Smooth muscle cell (in vitro differentiated cells): Measurements from ENCODE around the gene SCN2B. TPM values are rescaled to one million over a fixed set of nuclear protein-coding genes. Genes with fewer than 3 reads are reported as not detected.

ENCODE experiments used
- DNase-seq: peaks from one replicate; lab custom pipeline; 2025; ENCODE audit not compliant: unreplicated experiment; lab: John Stamatoyannopoulos, UW
- H2AFZ ChIP-seq: fragments of 200-600 bp; sonication (generic); 2 replicates; pipeline ENCODE4 v1.6.0; 2016; ENCODE audit warnings: antibody characterized with exemption, low read depth, mild to moderate bottlenecking
- H3F3A ChIP-seq: fragments of 200-600 bp; sonication (generic); 2 replicates; pipeline ENCODE4 v1.6.0; 2017; ENCODE audit warnings: antibody characterized with exemption, low read depth
- H3K27ac ChIP-seq: fragments of 200-600 bp; sonication (generic); 2 replicates; pipeline ENCODE4 v1.5.1; 2016; ENCODE audit warnings: low read depth, mild to moderate bottlenecking
- H3K27me3 ChIP-seq: fragments of 200-600 bp; sonication (generic); 2 replicates; pipeline ENCODE4 v1.6.1; 2016; ENCODE audit warnings: low read depth, mild to moderate bottlenecking
- H3K36me3 ChIP-seq: fragments of 200-600 bp; sonication (generic); 2 replicates; pipeline ENCODE4 v1.5.1; 2016; ENCODE audit warnings: low read depth
- H3K4me1 ChIP-seq: fragments of 200-600 bp; sonication (generic); 2 replicates; pipeline ENCODE4 v1.5.1; 2016; ENCODE audit warnings: low read depth
- H3K4me2 ChIP-seq: fragments of 200-600 bp; sonication (generic); 2 replicates; pipeline ENCODE4 v1.6.0; 2016; ENCODE audit warnings: mild to moderate bottlenecking
- H3K4me3 ChIP-seq: fragments of 200-600 bp; sonication (generic); 2 replicates; pipeline ENCODE4 v1.5.1; 2016; ENCODE audit warnings: mild to moderate bottlenecking
- H3K79me2 ChIP-seq: fragments of 200-600 bp; sonication (generic); 2 replicates; pipeline ENCODE4 v1.6.0; 2016; ENCODE audit warnings: low read depth, mild to moderate bottlenecking
- H3K9ac ChIP-seq: fragments of 200-600 bp; sonication (generic); 2 replicates; pipeline ENCODE4 v1.6.0; 2016; ENCODE audit warnings: low read depth
- H3K9me3 ChIP-seq: fragments of 200-600 bp; sonication (generic); replicated peaks from 2 replicates; pipeline ENCODE4 v1.5.1; 2016; ENCODE audit warnings: low read depth
- H4K20me1 ChIP-seq: fragments of 200-600 bp; sonication (generic); 2 replicates; pipeline ENCODE4 v1.6.0; 2016; ENCODE audit warnings: low read depth
- WGBS: methylation state at CpG from one replicate; pipeline ENCODE4 v1.1.7; 2016; ENCODE audit warnings: low lambda C conversion rate; 5-methylcytosine and 5-hydroxymethylcytosine counted together
- polyA plus RNA-seq: library from polyadenylated mRNA; unstranded; fragments of >200 nt; fragmentation: Nextera tagmentation; extraction: Ambion mirVana; gene quantifications from 2 replicates; pipeline ENCODE4 v1.2.1, GENCODE V29; 2016
- total RNA-seq: library from RNA; depleted of rRNA; stranded (reverse); fragments of >200 nt; gene quantifications from 2 replicates; pipeline ENCODE4 v1.2.3, GENCODE V29; 2014
- TF ChIP-seq, protein P1 (sequence below): fragments of 200-600 bp; sonication (generic); IDR thresholded peaks from 2 replicates; pipeline ENCODE4 v1.5.1; 2017; ENCODE audit warnings: borderline replicate concordance, mild to moderate bottlenecking, antibody characterized with exemption; ENCODE audit not compliant: insufficient read depth, poor library complexity, severe bottlenecking

The SCN2B gene
- total and polyA plus RNA-seq, 2 experiments from 2014 or later: 0.31 to 0.40 TPM

DNA sequence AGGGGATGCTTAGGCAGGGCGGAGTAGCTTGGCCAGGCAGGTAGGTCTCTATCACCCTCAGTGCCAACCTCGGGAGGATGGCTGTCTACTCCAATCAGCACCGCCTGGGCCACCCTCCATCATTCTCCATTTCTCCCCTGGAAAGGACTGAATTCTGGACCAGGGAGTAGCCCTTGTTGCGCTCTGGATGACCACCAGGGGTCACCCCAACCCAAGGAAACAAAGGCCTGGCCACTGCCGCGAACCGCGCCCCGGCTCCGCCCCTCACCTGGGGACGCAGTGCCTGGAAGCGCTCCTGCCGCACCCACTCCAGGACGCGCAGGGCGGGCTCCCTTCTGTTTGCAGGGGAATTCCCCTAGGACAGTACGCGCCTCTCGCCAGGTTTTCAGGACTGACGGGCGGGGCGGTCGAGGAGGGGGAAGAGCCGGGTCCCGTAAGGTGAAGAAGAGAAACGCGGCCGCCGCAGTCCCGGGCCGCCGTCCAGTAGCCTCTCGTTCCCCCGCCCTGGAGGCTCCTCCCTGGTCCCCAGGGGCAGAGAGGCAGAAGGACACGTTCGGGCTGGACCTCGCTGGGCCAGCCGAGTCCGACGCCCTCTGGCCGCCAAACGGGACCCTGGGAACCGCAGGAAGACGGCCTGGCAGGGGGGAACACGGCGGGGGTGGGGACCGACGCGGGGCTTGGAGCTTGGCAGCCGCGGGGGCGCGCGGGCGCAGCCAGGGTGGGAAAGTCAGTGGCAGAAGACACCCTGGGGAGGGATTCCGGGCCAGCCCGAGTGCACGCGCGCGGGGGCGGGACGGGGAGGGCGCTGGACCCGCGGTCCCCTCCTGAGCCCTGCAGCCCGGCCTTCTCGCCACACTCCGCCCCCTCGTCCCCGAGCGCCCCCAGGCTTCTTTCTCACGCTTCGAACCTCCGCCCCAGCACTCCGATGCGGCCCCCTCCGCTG is 30.9 kb downstream of the SCN2B start:
- Histone ChIP-seq H3K27ac (no peak overlapping the region), H3K27me3 (peaks cover 57% of the 10 kb centered on the region)
- DNase-seq: peak; percentile 43

DNA sequence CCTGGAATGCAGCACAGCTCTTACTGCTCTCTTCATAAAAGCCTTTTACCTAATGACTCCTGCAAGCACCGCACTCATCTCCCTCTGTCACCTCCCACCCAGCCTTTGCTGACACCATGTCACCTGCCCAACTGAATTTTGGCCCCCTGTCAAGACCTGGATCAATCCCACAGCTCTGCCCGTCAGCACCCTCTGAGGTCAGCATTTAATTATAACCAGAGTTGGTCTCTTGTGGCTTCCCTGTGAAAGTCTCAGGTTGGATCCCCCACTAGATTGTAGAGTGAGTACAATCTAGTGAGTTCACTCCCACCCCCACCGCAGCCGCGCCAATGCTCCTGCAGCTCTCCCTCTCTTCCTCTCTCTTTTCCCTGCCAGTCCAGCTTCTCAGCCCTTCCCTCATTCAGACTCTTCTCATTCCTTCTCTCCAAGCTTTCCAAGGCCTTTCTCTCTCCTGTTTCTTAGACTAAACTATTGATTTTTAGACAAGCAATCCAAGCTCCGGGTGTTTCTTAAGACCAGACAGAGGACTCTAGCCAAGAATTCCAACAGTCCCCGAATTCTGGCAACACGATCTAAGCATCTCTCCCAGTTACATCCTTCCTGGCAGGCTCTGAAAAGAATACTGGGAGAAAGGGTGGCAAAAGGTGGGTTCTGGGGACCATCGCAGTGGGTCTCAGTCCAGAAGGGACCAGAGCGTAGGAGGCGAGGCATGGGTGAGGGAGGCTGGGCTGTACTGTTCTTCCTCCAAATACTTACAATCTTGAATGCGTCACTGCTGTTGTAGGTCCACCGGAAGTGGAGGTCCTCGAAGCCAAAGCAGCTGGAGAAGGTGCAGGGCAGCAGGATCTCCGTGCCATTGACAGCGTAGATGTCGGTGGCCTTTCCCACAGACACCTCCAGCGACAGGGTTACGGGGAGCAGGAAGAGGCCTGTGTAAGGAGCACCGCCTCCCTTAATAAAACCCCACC is 31.9 kb downstream of the SCN2B start:
- 75% methylated on average over 20 of the region's 20 CpGs for WGBS
- no peak overlapping the region for H2AFZ ChIP-seq
- no peaks in the 10 kb centered on the region for H3K79me2 ChIP-seq
- no peak overlapping the region for H3K4me3 ChIP-seq
- H3K27ac ChIP-seq: no peak overlapping the region
- H3K4me1 ChIP-seq: no peaks in the 10 kb centered on the region
- no peaks in the 10 kb centered on the region for H3F3A ChIP-seq
- TF ChIP-seq, protein P1, sequence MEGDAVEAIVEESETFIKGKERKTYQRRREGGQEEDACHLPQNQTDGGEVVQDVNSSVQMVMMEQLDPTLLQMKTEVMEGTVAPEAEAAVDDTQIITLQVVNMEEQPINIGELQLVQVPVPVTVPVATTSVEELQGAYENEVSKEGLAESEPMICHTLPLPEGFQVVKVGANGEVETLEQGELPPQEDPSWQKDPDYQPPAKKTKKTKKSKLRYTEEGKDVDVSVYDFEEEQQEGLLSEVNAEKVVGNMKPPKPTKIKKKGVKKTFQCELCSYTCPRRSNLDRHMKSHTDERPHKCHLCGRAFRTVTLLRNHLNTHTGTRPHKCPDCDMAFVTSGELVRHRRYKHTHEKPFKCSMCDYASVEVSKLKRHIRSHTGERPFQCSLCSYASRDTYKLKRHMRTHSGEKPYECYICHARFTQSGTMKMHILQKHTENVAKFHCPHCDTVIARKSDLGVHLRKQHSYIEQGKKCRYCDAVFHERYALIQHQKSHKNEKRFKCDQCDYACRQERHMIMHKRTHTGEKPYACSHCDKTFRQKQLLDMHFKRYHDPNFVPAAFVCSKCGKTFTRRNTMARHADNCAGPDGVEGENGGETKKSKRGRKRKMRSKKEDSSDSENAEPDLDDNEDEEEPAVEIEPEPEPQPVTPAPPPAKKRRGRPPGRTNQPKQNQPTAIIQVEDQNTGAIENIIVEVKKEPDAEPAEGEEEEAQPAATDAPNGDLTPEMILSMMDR: no peak
- H3K27me3 ChIP-seq: peaks cover 52% of the 10 kb centered on the region
- DNase-seq: no peak
- no peak overlapping the region for H3K9ac ChIP-seq
- H3K4me2 ChIP-seq: no peak overlapping the region
- H4K20me1 ChIP-seq: no peaks in the 10 kb centered on the region
- no peaks in the 10 kb centered on the region for H3K36me3 ChIP-seq
- no peaks in the 10 kb centered on the region for H3K9me3 ChIP-seq

More for the DNA sequence above, 30.9 kb downstream of the SCN2B start:
- Histone ChIP-seq H3K9me3 (no peaks in the 10 kb centered on the region), H2AFZ (peak overlapping the region; percentile 84), H3K79me2 (no peaks in the 10 kb centered on the region), H3K36me3 (no peaks in the 10 kb centered on the region), H3F3A (no peaks in the 10 kb centered on the region), H3K9ac (no peak overlapping the region), H3K4me1 (no peaks in the 10 kb centered on the region), H4K20me1 (no peaks in the 10 kb centered on the region), H3K4me2 (peak overlapping the region; percentile 86), H3K4me3 (peak overlapping the region; percentile 56)
- TF ChIP-seq, protein P1: peak; percentile 92
- 2% methylated on average over 50 of the region's 78 CpGs for WGBS

DNA sequence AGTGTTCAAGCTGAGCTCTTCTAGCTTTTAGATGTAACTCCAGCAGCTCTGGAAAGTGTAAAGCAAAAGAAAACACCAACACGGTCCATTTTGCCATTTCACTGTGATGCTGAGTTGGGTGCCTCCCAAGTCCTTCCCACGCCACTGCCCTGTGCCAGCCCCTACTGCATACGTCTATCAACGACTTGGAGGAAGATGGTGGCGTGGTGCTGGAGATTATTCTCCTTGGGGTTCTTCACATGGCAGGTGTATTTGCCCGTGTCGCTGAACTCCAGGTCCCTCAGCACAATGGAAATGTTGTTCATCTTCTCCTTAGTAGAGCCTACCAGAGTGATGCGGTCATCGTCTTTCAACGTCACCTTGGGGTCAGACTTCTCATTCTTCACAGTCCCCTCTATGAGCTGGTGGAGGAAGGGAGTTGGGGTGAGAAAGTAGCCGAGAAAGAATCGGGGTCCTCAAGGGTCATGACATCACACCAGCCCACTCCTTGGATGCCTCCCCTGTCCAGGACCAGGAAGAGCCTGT is 32.7 kb downstream of the SCN2B start:
- DNase-seq: no peak
- Histone ChIP-seq H3K36me3 (no peaks in the 10 kb centered on the region), H3F3A (no peaks in the 10 kb centered on the region), H3K4me3 (no peak overlapping the region), H3K9me3 (no peaks in the 10 kb centered on the region), H3K79me2 (no peaks in the 10 kb centered on the region), H2AFZ (no peak overlapping the region), H4K20me1 (no peaks in the 10 kb centered on the region), H3K27ac (no peak overlapping the region), H3K4me1 (no peaks in the 10 kb centered on the region), H3K4me2 (no peak overlapping the region), H3K27me3 (peaks cover 49% of the 10 kb centered on the region), H3K9ac (no peak overlapping the region)
- WGBS: 89% methylated on average over 12 of the region's 12 CpGs
- TF ChIP-seq, protein P1: no peak
